Transverse colon (tissue), 4 donors: ENCODE data around the gene TRPM6. TPM values are rescaled to one million over a fixed set of nuclear protein-coding genes. Genes with fewer than 3 reads are reported as not detected.
"Not testable (repeated sequence)": the region's sequence is repeated elsewhere in the genome, so short reads cannot be mapped to it uniquely, and the experiment has no call there.

ENCODE experiments used
- DNase-seq: peaks from one replicate; pipeline ENCODE4 v3.0.0-alpha.2; 2019
- H3K27ac ChIP-seq, 4 donors: fragments of 200-600 bp; sonication (generic); 2 replicates each; pipeline ENCODE4 v1.5.1; 2016 to 2018; ENCODE audit warnings: inconsistent platforms in 4 of 4
- H3K27me3 ChIP-seq: fragments of 200-600 bp; sonication (generic); 2 replicates; pipeline ENCODE4 v1.5.1; 2017; ENCODE audit warnings: inconsistent platforms
- H3K36me3 ChIP-seq, 4 donors: fragments of 200-600 bp; sonication (generic); 2 replicates each; pipeline ENCODE4 v1.5.1; 2017 to 2019; ENCODE audit warnings: inconsistent platforms in 4 of 4
- H3K4me1 ChIP-seq, 4 donors: fragments of 200-600 bp; sonication (generic); 2 replicates each; pipeline ENCODE4 v1.5.1; 2017 to 2020; ENCODE audit warnings: inconsistent platforms in 4 of 4
- H3K4me3 ChIP-seq, 4 donors: fragments of 200-600 bp; sonication (generic); 1 replicate in 1 of 4; 2 replicates in 3 of 4; pipeline versions ENCODE4 v1.5.1 to v1.6.1; 2017 to 2019; ENCODE audit warnings: inconsistent platforms in 4 of 4
- H3K9me3 ChIP-seq, 2 donors: fragments of 200-600 bp; sonication (generic); 2 replicates each; pipeline ENCODE4 v1.5.1; 2017 to 2019; ENCODE audit warnings: inconsistent platforms in 2 of 2
- CTCF ChIP-seq, 5 experiments: fragments of 200-600 bp in 3 of 5; fragments of 450-650 bp in 2 of 5; sonication (generic) in 3 of 5; IDR thresholded peaks; 1 replicate in 2 of 5; 2 replicates in 3 of 5; pipeline ENCODE4 v1.5.1; 2016 to 2017; ENCODE audit warnings: antibody characterized with exemption in 5 of 5, inconsistent platforms in 3 of 5, mild to moderate bottlenecking in 2 of 5, moderate library complexity in 1 of 5
- EP300 ChIP-seq: sonication (generic); formaldehyde crosslinking; IDR thresholded peaks from one replicate; pipeline ENCODE4 v1.6.1; 2017; ENCODE audit warnings: antibody characterized with exemption, low read depth
- POLR2A ChIP-seq: fragments of 450-650 bp; IDR thresholded peaks from one replicate; pipeline ENCODE4 v1.6.1; 2016; ENCODE audit warnings: antibody characterized with exemption, mild to moderate bottlenecking, moderate library complexity
- POLR2AphosphoS5 ChIP-seq, 3 donors: sonication (generic); formaldehyde crosslinking; IDR thresholded peaks; one replicate each; pipeline ENCODE4 v1.6.1; 2016; ENCODE audit warnings: antibody characterized with exemption in 3 of 3
- WGBS, 2 donors: methylation state at CpG; one replicate each; pipeline ENCODE4 v1.1.5; 2018; ENCODE audit warnings: low coverage in 1 of 2; 5-methylcytosine and 5-hydroxymethylcytosine counted together
- in situ Hi-C, 4 donors: fragments of 200-750 bp; cut with MboI; loops; one replicate each; pipeline versions ENCODE4 v1.15.0 to v1.15.1; 2017; ENCODE audit warnings: low sequenced_read_pairs in 3 of 4, low pct_ligation_motif_present in 1 of 4, low pct_unique_long_range_greater_than_20kb in 1 of 4
- intact Hi-C: fragments of 100-400 bp; cut with DNase I; formaldehyde crosslinking; loops from one replicate; pipeline ENCODE4 v1.15.1; 2023; ENCODE audit warnings: low total_unique reads
- total RNA-seq, 4 donors: library from RNA; depleted of rRNA; stranded (reverse); fragments of >200 nt; gene quantifications; one replicate each; pipeline ENCODE4 v1.1.0, GENCODE V29; 2016

Gene TRPM6
- total RNA-seq, 4 donors from 2014 or later = 21.5 to 122 (median 51.6) TPM

- in situ Hi-C loops = no loop called here
- intact Hi-C loops = no loop called here
Measured at GRCh38 chr9:74910036-74910435, 22.3 kb upstream of the TRPM6 start.

GRCh38 chr9:74908665-74909064 lies 20.9 kb upstream of the TRPM6 start:
- intact Hi-C loops (no loop called here), in situ Hi-C loops (no loop called here)
- no peaks in the 10 kb centered on the region for H3K36me3 ChIP-seq
- peak; percentile 44 for DNase-seq
- H3K9me3 ChIP-seq = peaks cover 0 to 6% of the 10 kb centered on the region in 2 donors
- no peaks in the 10 kb centered on the region for H3K27me3 ChIP-seq
- TF ChIP-seq EP300 (no peak), CTCF (IDR thresholded peaks at IDR 0.05) (no peak), POLR2AphosphoS5 (IDR thresholded peaks at IDR 0.05) (no peak), POLR2A (no peak)
- H3K27ac ChIP-seq = no peak overlapping the region
- no peaks in the 10 kb centered on the region for H3K4me1 ChIP-seq
- H3K4me3 ChIP-seq = no peak overlapping the region
- WGBS, 2 donors = 54 to 76% methylated on average over 3 to 4 of the region's 4 CpGs

More at GRCh38 chr9:74910036-74910435, 22.3 kb upstream of the TRPM6 start:
- H3K4me3 ChIP-seq = no peak overlapping the region
- no peaks in the 10 kb centered on the region for H3K36me3 ChIP-seq
- H3K27me3 ChIP-seq = no peaks in the 10 kb centered on the region
- DNase-seq = no peak
- peaks cover 0 to 6% of the 10 kb centered on the region in 2 donors for H3K9me3 ChIP-seq
- no peak overlapping the region for H3K27ac ChIP-seq
- 83 to 84% methylated on average over 1 to 2 of the region's 2 CpGs for WGBS, 2 donors
- H3K4me1 ChIP-seq = no peaks in the 10 kb centered on the region
- no peak for TF ChIP-seq CTCF (IDR thresholded peaks at IDR 0.05)
- TF ChIP-seq POLR2A = no peak
- TF ChIP-seq POLR2AphosphoS5 (IDR thresholded peaks at IDR 0.05) = no peak
- no peak for TF ChIP-seq EP300

GRCh38 chr9:74907085-74907484 lies 19.4 kb upstream of the TRPM6 start:
- no peak overlapping the region for H3K27ac ChIP-seq
- TF ChIP-seq POLR2AphosphoS5 (IDR thresholded peaks at IDR 0.05) (no peak), POLR2A (no peak), CTCF (IDR thresholded peaks at IDR 0.05) (no peak), EP300 (no peak)
- WGBS, 2 donors = 76 to 88% methylated on average over 3 of the region's 3 CpGs
- no peak overlapping the region for H3K4me3 ChIP-seq
- intact Hi-C loops = no loop called here
- DNase-seq = no peak
- in situ Hi-C loops = no loop called here
- no peaks in the 10 kb centered on the region for H3K27me3 ChIP-seq
- H3K36me3 ChIP-seq = no peaks in the 10 kb centered on the region
- H3K9me3 ChIP-seq = peaks cover 0 to 6% of the 10 kb centered on the region in 2 donors
- H3K4me1 ChIP-seq = no peaks in the 10 kb centered on the region

GRCh38 chr9:74901001-74901400 lies 13.3 kb upstream of the TRPM6 start:
- intact Hi-C loops = no loop called here

GRCh38 chr9:74888449-74888848 lies 728 bp upstream of the TRPM6 start:
- 89 to 95% methylated on average over 3 of the region's 3 CpGs for WGBS, 2 donors

More at GRCh38 chr9:74901001-74901400, 13.3 kb upstream of the TRPM6 start:
- DNase-seq = no peak
- H3K27ac ChIP-seq = no peak overlapping the region
- no peak overlapping the region for H3K4me3 ChIP-seq
- H3K36me3 ChIP-seq = no peaks in the 10 kb centered on the region
- in situ Hi-C loops = no loop called here
- no peaks in the 10 kb centered on the region for H3K4me1 ChIP-seq
- TF ChIP-seq EP300 (no peak), CTCF (IDR thresholded peaks at IDR 0.05) (no peak), POLR2AphosphoS5 (IDR thresholded peaks at IDR 0.05) (no peak), POLR2A (no peak)
- H3K9me3 ChIP-seq = no peaks in the 10 kb centered on the region
- no peaks in the 10 kb centered on the region for H3K27me3 ChIP-seq

More at GRCh38 chr9:74888449-74888848, 728 bp upstream of the TRPM6 start:
- DNase-seq, H3K27ac ChIP-seq, intact Hi-C loops, H3K9me3 ChIP-seq, H3K36me3 ChIP-seq, in situ Hi-C loops, H3K27me3 ChIP-seq, H3K4me3 ChIP-seq: not testable (repeated sequence)
- H3K4me1 ChIP-seq = peaks cover 0 to 14% (median 7%) of the 10 kb centered on the region in 4 donors
